Measurements from ENCODE around the gene PRPF6.
"Not testable (repeated sequence)": the region's sequence is repeated elsewhere in the genome, so short reads cannot be mapped to it uniquely, and the experiment has no call there.

DNA sequence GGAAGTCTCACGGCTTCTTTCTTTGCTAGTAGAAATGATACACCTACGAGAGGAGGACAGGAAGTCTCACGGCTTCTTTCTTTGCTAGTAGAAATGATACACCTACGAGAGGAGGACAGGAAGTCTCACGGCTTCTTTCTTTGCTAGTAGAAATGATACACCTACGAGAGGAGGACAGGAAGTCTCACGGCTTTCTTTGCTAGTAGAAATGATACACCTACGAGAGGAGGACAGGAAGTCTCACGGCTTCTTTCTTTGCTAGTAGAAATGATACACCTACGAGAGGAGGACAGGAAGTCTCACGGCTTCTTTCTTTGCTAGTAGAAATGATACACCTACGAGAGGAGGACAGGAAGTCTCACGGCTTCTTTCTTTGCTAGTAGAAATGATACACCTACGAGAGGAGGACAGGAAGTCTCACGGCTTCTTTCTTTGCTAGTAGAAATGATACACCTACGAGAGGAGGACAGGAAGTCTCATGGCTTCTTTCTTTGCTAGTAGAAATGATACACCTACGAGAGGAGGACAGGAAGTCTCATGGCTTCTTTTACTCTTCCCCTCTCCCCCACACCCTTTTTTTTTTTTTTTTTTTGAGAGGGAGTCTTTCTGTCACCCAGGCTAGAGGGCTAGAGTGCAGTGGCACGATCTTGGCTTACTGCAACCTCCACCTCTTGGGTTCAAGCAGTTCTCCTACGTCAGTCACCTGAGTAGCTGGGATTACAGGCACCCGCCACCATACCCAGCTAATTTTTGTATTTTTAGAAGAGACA, 31.6 kb downstream of the PRPF6 start:
- not testable (repeated sequence) for TF ChIP-seq CTCF (IDR thresholded peaks at IDR 0.05); ZFX (IDR thresholded peaks at IDR 0.05; ENCODE audit: borderline replicate concordance)

Data from 22Rv1 (cell line).